ENCODE data around the gene TMEM161A.
A peak's percentile ranks its signal among the peaks of the same experiment; 100 is the strongest.
"Not testable (repeated sequence)": the region's sequence is repeated elsewhere in the genome, so short reads cannot be mapped to it uniquely, and the experiment has no call there.

The TMEM161A gene

DNA sequence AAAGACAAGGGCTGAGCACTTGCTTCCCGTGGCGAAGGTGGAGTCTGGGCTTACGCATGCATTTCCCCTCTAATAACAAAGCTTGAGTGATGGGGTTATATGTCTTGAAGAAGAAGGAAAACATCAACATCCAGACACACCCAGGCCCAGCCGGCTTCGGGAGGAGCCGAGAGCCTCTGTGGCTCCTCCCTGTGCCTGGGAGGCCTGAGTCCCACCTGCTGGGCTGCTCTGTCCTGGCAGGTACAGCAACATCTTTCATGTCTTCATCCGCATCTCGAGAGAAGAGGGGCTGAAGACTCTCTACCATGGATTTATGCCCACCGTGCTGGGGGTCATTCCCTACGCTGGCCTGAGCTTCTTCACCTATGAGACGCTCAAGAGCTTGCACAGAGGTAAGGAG lies 30.6 kb downstream of the TMEM161A start:
- no peaks in the 10 kb centered on the region for H3K9me3 Mint-ChIP-seq
- peaks cover 15% of the 10 kb centered on the region for H3K27me3 Mint-ChIP-seq (ENCODE audit: low read depth)
- H3K36me3 Mint-ChIP-seq (ENCODE audit: low read depth), result peaks cover 11% of the 10 kb centered on the region
- TF ChIP-seq, protein P1, sequence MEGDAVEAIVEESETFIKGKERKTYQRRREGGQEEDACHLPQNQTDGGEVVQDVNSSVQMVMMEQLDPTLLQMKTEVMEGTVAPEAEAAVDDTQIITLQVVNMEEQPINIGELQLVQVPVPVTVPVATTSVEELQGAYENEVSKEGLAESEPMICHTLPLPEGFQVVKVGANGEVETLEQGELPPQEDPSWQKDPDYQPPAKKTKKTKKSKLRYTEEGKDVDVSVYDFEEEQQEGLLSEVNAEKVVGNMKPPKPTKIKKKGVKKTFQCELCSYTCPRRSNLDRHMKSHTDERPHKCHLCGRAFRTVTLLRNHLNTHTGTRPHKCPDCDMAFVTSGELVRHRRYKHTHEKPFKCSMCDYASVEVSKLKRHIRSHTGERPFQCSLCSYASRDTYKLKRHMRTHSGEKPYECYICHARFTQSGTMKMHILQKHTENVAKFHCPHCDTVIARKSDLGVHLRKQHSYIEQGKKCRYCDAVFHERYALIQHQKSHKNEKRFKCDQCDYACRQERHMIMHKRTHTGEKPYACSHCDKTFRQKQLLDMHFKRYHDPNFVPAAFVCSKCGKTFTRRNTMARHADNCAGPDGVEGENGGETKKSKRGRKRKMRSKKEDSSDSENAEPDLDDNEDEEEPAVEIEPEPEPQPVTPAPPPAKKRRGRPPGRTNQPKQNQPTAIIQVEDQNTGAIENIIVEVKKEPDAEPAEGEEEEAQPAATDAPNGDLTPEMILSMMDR (IDR thresholded peaks at IDR 0.05; ENCODE audit: unreplicated experiment in 3 of 3), result no peak
- peak overlapping the region in 1 of 3 experiments; percentile 41 for H3K27ac Mint-ChIP-seq
- H3K4me1 Mint-ChIP-seq, result peaks cover 28% of the 10 kb centered on the region
- H3K4me3 Mint-ChIP-seq, result peak overlapping the region in 1 of 3 experiments; percentile 5

DNA sequence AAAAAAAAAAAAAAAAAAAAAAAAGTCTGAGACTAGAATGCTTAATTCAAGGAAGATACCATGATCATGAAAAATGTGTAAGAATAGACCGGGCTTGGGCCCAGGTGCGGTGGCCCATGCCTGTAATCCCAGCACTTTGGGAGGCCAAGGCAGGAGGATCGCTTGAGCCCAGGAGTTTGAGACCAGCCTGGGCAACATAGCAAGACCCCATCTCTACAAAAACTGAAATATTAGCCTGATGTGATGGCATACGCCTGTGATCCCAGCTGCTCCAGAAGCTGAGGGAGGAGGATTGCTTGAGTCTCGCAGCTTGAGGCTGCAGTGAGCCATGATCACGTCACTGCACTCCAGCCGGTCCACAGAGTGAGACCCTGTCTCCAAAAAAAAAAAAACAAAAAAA lies 31.3 kb downstream of the TMEM161A start:
- peaks cover 23% of the 10 kb centered on the region for H3K4me1 Mint-ChIP-seq
- H3K36me3 Mint-ChIP-seq (ENCODE audit: low read depth), result peaks cover 11% of the 10 kb centered on the region
- not testable (repeated sequence) for H3K27ac Mint-ChIP-seq; H3K27me3 Mint-ChIP-seq (ENCODE audit: low read depth); H3K9me3 Mint-ChIP-seq; H3K4me3 Mint-ChIP-seq

DNA sequence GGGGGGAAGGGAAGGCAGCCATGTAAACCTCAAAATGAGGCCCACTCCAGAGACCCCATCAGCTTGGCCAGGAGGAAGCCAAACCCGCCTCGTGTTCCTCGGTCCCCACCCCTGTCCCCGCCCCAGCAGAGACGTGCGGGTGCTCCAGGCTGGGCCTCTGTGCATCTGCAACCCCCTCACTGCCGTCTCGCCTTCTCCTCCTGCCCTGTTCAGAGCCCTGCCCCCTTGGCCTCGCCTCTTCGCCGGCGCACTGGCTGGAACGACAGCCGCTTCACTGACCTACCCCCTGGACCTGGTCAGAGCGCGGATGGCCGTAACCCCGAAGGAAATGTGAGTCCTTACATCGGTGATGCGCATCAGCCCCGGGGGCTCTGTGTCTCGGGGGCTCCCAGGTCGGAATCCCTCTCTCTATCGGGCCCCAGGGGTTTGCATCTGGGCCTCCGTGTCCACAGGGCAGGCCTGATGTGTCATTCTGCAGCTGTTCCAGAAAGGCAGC lies 32.2 kb downstream of the TMEM161A start:
- Mint-ChIP-seq H3K4me1 (peaks cover 22% of the 10 kb centered on the region), H3K27ac (peak overlapping the region; percentile 68 to 94 (median 85)), H3K27me3 (ENCODE audit: low read depth) (peaks cover 9% of the 10 kb centered on the region), H3K4me3 (peak overlapping the region; percentile 76 to 81 (median 79)), H3K36me3 (ENCODE audit: low read depth) (peaks cover 11% of the 10 kb centered on the region), H3K9me3 (no peaks in the 10 kb centered on the region)
- TF ChIP-seq, protein P1 (IDR thresholded peaks at IDR 0.05; ENCODE audit: unreplicated experiment in 3 of 3), result no peak

DNA sequence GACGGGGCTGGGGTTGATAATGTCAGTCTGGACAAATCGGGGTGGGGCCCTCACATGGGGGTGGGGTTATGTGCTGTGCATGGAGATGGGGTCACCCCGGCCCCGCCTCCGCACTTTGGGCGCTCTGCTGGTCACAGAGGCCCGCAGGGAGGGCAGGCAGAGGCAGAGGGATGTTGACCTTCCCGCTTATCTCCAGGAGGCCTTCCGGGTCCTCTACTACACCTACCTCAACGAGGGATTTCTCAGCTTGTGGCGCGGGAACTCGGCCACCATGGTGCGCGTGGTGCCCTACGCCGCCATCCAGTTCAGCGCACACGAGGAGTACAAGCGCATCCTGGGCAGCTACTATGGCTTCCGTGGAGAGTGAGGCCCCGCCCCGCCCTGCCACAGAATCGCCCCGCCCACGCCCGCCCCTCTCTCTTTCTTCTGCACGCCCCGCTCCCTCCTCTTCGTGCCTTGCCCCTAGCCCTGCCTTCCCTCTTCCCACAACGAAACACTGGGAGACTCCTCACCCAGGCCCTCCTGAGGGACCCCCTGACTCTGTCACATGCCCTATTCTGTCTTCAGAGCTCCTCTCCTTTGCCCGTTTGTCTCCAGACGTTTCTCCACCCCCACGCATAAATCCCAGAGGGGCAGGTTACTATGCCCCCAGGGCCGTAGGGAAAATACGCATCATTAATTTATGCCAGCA lies 32.8 kb downstream of the TMEM161A start:
- Mint-ChIP-seq H3K36me3 (ENCODE audit: low read depth) (peaks cover 11% of the 10 kb centered on the region), H3K27me3 (ENCODE audit: low read depth) (peaks cover 9% of the 10 kb centered on the region)

DNA sequence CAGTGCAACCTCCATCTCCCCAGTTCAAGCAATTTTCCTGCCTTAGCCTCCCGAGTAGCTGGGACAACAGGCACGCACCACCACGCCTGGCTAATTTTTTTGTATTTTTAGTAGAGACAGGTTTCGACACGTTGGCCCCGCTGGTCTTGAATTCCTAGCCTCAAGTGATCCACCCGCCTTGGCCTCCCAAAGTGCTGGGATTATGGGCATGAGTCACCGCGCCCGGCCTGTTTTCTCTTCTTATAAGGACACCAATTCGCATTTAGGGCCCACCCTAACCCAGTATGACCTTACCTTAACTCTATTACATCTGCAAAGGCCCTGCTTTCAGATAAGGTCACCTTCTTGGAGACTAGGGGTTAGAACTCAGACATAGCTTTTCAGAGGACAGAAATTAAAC lies 35.1 kb downstream of the TMEM161A start:
- TF ChIP-seq, protein P1 (IDR thresholded peaks at IDR 0.05; ENCODE audit: unreplicated experiment in 3 of 3), result no peak
- Mint-ChIP-seq H3K4me1 (peaks cover 17% of the 10 kb centered on the region), H3K27ac (no peak overlapping the region), H3K36me3 (ENCODE audit: low read depth) (peaks cover 11% of the 10 kb centered on the region), H3K4me3 (no peak overlapping the region), H3K27me3 (ENCODE audit: low read depth) (no peaks in the 10 kb centered on the region), H3K9me3 (no peaks in the 10 kb centered on the region)

More for the DNA sequence above, 32.8 kb downstream of the TMEM161A start:
- TF ChIP-seq, protein P1 (IDR thresholded peaks at IDR 0.05; ENCODE audit: unreplicated experiment in 3 of 3), result no peak
- peaks cover 22% of the 10 kb centered on the region for H3K4me1 Mint-ChIP-seq
- peak overlapping the region; percentile 76 to 81 (median 79) for H3K4me3 Mint-ChIP-seq
- H3K9me3 Mint-ChIP-seq, result no peaks in the 10 kb centered on the region
- H3K27ac Mint-ChIP-seq, result peak overlapping the region; percentile 68 to 94 (median 85)

DNA sequence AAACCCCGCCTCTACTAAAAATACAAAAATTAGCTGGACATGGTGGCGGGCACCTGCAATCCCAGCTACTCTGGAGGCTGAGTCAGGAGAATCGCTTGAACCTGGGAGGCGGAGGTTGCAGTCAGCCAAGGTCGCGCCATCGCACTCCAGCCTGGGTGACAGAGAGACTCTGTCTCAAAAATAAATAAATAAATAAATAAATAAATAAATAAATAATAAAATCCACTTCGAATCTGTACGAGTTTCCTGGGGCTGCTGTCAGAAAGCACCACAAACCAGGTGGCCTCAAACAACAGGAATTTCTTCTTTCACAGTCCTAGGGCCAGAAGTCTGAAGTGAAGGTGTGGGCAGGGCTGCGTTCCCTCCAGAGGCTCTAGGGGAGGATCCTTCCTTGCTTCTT lies 35.7 kb downstream of the TMEM161A start:
- H3K27ac Mint-ChIP-seq; H3K4me3 Mint-ChIP-seq; H3K27me3 Mint-ChIP-seq (ENCODE audit: low read depth); H3K9me3 Mint-ChIP-seq: not testable (repeated sequence)
- Mint-ChIP-seq H3K36me3 (ENCODE audit: low read depth) (peaks cover 11% of the 10 kb centered on the region), H3K4me1 (peaks cover 17% of the 10 kb centered on the region)

DNA sequence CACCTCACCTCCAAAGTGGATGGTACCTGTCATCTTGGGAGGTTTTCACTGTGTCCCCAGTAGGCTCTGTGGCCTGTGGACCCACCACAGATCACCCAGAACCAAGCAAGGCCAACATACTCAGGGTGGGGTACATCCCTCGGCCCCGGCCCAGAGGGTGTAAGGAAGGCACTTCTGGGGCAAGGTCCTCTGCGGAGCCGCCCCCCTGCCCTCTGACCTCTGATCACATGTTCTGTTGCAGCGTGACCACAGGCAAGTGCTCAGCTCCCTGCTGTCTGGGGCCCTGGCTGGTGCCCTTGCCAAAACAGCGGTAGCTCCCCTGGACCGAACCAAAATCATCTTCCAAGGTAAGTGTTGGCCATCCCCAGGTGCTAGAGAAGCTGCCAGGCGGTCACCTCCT lies 36.7 kb downstream of the TMEM161A start:
- no peaks in the 10 kb centered on the region for H3K27me3 Mint-ChIP-seq (ENCODE audit: low read depth)
- no peak overlapping the region for H3K27ac Mint-ChIP-seq
- peaks cover 17% of the 10 kb centered on the region for H3K4me1 Mint-ChIP-seq
- peaks cover 9% of the 10 kb centered on the region for H3K36me3 Mint-ChIP-seq (ENCODE audit: low read depth)
- no peaks in the 10 kb centered on the region for H3K9me3 Mint-ChIP-seq
- TF ChIP-seq, protein P1 (IDR thresholded peaks at IDR 0.05; ENCODE audit: unreplicated experiment in 3 of 3), result no peak
- no peak overlapping the region for H3K4me3 Mint-ChIP-seq
